Measurements from ENCODE around the gene FOXJ3.

FOXJ3 gene

DNA sequence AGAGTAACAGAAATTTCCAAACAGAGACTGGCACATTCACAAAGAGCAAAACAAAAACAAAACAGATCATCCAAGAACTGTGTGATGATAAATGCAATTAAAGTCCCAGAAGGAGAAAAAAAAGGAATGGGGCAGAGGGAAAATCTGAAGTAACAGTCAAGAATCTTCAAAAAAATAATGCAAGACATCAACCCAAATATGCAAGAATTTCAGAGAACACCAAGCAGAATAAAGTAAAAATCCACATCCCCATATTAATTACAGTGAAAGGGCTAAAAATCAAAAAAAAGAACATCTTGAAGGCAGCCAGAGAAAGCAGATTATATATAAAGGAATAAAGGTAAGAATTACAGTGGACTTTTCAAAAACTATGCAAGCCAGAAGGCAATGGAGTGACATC is 67.1 kb downstream of the FOXJ3 start:
- DNase-seq (ENCODE audit: low spot score), result no peak
- H3K27ac ChIP-seq, result no peak overlapping the region
- TF ChIP-seq, protein P1, sequence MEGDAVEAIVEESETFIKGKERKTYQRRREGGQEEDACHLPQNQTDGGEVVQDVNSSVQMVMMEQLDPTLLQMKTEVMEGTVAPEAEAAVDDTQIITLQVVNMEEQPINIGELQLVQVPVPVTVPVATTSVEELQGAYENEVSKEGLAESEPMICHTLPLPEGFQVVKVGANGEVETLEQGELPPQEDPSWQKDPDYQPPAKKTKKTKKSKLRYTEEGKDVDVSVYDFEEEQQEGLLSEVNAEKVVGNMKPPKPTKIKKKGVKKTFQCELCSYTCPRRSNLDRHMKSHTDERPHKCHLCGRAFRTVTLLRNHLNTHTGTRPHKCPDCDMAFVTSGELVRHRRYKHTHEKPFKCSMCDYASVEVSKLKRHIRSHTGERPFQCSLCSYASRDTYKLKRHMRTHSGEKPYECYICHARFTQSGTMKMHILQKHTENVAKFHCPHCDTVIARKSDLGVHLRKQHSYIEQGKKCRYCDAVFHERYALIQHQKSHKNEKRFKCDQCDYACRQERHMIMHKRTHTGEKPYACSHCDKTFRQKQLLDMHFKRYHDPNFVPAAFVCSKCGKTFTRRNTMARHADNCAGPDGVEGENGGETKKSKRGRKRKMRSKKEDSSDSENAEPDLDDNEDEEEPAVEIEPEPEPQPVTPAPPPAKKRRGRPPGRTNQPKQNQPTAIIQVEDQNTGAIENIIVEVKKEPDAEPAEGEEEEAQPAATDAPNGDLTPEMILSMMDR (IDR thresholded peaks at IDR 0.05), result no peak
- no peak overlapping the region for H3K4me3 ChIP-seq

DNA sequence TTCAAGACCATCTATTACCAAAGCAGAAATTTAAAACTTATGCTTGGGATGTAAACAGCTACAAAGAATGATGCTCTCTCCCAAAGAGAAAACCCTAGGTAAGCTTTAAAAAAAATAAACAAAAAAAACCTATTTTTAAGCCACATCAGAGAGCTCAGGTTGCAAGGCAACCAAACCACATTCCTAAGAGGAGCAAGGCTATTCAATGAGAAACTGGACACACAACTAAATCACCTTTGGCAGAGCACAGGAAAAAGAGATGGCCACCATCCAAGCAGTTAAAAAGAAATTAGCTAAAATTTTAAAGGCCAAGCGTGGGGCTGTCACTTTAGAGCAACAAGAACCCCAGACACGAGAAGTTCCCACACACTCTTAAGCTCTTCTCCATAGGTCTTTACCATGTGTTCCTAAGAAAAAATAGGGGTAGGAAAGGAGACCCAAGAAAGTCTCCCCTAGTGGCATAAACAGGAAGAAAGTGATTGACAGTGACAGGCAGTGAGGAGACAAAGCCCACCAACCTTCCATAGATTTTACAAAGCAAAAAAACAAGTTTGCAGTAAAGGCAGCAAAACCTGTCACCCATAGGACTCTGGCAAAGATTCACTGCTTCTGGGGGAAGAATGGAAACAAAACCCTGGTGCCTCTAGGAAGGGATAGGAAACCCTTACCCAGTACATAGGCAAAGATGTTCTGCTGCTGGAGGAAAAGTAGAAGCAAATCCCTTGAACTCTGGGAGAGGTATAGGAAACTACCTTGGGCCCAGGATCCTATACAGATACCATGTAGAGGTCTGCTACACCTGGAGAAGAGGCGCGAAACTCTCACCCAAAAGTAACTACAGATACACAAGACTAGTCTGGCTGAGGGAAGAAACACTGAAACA is 68.5 kb downstream of the FOXJ3 start:
- no peak overlapping the region for H3K4me3 ChIP-seq
- no peak for DNase-seq (ENCODE audit: low spot score)
- TF ChIP-seq, protein P1 (IDR thresholded peaks at IDR 0.05), result no peak
- no peak overlapping the region for H3K27ac ChIP-seq

DNA sequence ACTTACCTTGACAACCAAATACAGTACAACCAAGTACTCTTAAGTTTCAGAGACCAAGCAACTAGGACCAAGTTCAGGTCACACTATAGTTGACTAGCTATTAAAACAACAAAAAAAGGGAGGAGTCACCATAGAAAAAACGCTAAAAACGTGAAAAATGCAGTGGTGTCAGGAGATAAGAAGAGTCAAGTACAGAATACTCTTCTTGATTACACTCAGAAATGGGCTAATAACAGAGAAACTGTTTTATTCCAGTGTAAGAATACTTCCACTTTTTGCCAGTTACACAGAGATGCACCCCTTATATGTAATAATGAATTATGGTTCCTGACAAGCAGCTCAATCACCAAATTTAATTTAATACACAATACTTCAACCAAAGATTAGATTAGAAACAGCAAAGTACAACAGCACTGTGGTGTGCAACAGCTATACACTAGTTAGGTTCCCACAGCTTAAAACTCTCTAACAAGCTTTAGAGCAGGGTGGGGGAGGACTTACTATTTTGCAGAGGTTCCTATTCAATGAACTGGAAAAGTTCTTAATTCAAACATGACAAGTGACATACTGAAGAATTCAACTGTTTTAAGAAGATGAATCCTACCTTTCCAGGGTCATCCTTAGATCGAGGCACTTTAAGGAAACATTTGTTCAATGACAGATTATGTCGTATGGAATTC is 70.4 kb downstream of the FOXJ3 start:
- no peak overlapping the region for H3K27ac ChIP-seq
- DNase-seq (ENCODE audit: low spot score), result no peak
- TF ChIP-seq, protein P1 (IDR thresholded peaks at IDR 0.05), result no peak
- no peak overlapping the region for H3K4me3 ChIP-seq

DNA sequence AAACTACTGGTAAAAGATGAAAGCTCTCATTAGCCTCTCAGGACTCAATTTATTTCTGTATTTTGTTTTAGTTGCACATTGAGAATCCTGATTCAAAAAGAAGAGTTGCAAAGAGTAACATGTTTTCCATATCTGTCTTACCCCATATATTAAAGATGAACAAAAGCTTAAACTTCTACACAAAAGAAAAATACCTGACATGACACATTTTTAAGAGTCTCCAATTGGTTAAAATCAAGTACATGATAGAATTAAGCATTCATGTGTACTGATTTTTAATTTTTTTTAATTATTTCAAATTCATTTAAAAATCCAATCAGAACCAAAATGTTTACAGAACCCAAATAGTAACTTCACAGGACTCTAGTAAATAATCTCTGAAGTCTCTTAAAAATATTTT is 72.0 kb downstream of the FOXJ3 start:
- TF ChIP-seq, protein P1 (IDR thresholded peaks at IDR 0.05), result no peak
- Histone ChIP-seq H3K4me3 (no peak overlapping the region), H3K27ac (no peak overlapping the region)
- DNase-seq (ENCODE audit: low spot score), result no peak

DNA sequence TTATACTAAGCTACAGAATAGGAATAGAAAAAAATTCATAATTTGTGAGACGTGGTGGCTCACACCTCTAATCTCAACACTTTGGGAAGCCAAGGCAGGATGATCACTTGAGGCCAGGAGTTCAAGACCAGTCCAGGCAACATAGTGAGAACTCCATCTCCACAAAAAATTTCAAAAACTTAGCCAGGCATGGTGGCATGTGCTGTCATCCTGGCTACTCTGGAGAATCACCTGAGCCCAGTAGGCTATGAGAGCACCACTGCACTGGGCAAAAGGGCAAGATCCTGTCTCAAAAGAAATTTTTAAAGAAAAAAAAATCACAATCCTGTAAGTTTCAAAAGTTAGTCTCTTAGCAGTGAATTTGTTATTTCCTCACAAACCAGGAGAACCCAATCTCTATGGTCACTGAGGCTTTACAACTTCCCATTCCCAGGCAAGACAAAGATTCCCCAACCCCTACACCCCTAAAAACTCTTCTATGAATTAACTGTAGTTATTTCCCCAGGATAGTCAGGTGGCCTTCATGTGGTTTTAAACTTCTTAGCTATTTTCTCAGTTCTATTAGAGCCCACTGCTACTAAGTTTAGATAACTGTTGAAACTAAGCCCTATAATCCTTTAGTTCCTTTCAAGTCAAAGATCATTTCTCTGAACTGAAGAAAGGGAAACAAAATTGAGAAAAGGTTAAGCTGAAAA is 74.5 kb downstream of the FOXJ3 start:
- no peak overlapping the region for H3K27ac ChIP-seq
- no peak overlapping the region for H3K4me3 ChIP-seq
- DNase-seq (ENCODE audit: low spot score), result no peak
- TF ChIP-seq, protein P1 (IDR thresholded peaks at IDR 0.05), result no peak

DNA sequence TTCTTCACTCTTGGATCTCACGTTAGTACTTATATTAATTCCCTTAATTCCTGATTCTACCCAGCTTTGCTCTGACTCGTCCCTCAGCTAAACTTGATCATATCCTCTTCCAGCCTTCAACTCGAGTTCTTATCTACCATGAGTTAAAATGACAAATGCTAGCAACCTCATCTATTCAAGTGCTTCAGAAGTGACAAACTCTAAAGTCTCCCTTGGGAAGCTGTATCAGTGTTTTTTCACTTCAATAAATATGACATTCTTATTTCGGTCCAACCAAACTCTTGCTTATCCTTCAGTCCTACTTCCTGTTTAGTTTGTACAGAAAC is 75.3 kb downstream of the FOXJ3 start:
- H3K4me3 ChIP-seq, result no peak overlapping the region
- no peak overlapping the region for H3K27ac ChIP-seq
- TF ChIP-seq, protein P1 (IDR thresholded peaks at IDR 0.05), result no peak
- DNase-seq (ENCODE audit: low spot score), result no peak

Measured in coronary artery (tissue), 2 donors.